GM19372 (cell line): ENCODE data around the gene NSUN4.
"Not testable (repeated sequence)": the region's sequence is repeated elsewhere in the genome, so short reads cannot be mapped to it uniquely, and the experiment has no call there.

Experiments
- ATAC-seq: cut with Tn5 transposase; IDR thresholded peaks from one replicate; pipeline ENCODE4 v1.9.1; 2021; ENCODE audit warnings: mild to moderate bottlenecking, low read depth, moderate library complexity; ENCODE audit not compliant: unreplicated experiment

The NSUN4 gene

GRCh38 chr1:46364612-46365011, 24.0 kb downstream of the NSUN4 start:
- ATAC-seq = no peak

GRCh38 chr1:46365796-46366195, 25.2 kb downstream of the NSUN4 start:
- not testable (repeated sequence) for ATAC-seq

- no peak for ATAC-seq
Measured at GRCh38 chr1:46367072-46367471, 26.5 kb downstream of the NSUN4 start.

GRCh38 chr1:46367701-46368100, 27.1 kb downstream of the NSUN4 start:
- ATAC-seq = not testable (repeated sequence)

- no peak for ATAC-seq
Measured at GRCh38 chr1:46368791-46369190, 28.2 kb downstream of the NSUN4 start.

DNA sequence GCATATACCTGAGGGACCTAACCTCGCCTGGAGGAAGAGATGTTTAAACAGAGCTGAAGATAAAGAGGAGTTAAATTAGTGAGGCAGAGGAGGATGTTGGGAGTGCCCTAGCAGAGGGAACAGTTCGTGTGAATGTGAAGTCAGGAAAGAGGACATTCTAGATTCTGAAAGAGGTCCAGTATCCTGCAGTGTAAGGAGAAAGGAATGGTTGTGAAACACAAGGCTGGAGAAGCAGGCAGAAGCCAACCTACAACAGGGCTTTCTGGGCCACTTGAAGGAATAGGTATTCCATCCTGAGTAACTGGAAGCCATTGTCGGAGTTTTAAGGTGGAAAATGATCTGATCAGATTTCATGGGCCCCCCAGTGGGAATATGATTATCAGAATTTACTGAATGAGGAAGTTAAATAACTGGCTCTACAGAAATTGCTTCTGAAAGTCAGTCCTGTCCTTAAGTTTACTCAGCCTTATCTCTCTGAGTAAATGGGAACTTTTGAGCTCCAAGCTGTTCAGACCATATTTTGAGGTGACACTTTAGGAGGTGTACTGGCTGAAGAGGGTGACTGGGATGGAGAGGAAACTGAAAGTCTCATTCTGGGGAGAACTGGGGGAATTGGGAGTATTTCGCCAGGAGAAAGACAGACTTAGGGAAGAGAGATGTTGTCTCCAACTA, 29.1 kb downstream of the NSUN4 start:
- no peak for ATAC-seq

DNA sequence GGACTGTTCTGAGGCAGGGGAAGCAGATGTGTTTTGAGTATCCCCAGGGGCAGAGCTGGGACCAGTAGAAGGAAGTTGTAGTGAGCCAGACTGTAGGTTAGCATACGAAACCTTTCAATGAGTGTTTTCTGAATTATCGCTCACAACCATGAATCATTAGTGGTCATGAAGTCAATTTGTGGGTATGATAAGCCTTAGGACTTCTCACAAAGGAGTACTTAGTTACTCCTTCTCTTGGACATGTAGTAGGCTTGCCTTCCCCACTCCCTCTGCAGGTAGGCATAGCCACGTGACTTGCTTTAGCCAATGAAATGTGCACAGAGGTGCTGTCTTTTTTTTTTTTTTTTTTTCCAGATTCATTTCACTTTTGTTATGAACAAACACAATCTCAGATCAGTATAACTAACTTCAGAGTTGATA, 29.6 kb downstream of the NSUN4 start:
- ATAC-seq = no peak

GRCh38 chr1:46372431-46372830, 31.8 kb downstream of the NSUN4 start:
- ATAC-seq = no peak

DNA sequence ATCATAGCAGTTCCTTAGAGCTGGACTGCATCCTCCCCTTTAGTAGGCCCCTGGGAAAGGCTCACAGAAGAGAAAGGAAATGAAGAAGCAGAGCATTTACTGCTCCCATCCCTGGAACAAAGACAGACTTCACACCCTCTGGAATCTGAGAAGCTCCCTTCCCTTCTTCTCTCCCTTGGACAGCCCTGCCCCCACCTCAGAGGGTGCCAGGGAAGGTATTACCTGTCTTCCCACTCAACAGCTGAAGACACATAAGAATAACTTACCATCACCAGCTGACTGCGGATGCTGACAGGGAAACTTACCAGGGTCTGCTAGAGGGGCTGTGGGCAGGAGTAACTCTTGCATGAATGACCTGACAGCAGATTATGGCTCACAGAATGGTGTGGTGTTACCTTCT, 39.4 kb downstream of the NSUN4 start:
- ATAC-seq = no peak

DNA sequence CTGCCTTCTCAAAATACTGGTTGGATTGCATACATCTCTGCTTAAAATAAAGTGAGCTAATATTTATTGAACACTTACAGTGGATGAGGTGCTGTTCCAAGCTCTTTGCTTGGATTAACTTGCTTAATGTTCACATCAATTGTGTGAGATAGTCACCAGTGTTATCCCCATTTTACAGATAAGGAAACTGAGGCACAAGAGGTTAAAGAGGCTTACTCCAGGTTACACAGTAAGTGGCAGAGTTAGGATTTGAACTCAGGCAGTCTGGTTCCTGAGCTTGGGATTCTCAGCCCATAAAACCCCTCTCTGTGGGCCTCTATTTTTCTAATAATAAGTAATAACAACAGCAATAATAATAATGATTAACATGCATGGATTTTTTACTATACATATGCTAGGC, 39.9 kb downstream of the NSUN4 start:
- ATAC-seq = no peak

GRCh38 chr1:46393510-46393909, 52.9 kb downstream of the NSUN4 start:
- no peak for ATAC-seq

GRCh38 chr1:46394108-46394871, 53.7 kb downstream of the NSUN4 start, which contains the start of gene FAAH:
FAAH (plus strand) TSS chr1:46394317; CDS start chr1:46394349, 32 bp downstream.
- no peak for ATAC-seq

DNA sequence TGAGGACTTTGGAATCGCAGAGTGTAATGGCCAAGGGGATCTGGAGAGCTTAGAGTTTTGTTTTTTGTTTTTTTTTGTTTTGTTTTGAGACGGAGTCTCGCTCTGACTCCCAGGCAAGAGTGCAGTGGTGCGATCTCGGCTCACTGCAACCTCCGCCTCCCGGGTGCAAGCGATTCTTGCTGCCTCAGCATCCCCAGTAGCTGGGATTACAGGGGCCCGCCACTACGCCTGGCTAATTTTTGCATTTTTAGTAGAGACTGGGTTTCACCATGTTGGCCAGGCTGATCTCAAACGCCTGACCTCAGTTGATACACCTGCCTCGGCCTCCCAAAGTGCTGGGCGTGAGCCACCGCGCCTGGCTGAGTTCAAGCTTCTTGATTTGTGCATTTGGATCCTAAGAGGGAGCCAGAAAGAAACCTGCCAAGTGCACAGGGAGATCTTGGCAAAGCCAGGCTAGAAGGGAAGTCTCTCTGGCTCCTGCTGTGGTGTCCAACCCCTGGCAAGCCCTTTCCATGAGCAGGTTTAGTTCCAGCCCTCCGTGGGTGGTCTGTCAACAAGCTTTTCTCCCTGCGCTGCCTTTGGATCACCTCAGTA, 54.4 kb downstream of the NSUN4 start:
- ATAC-seq = no peak

- ATAC-seq = no peak
Measured at GRCh38 chr1:46396441-46397398, 56.1 kb downstream of the NSUN4 start.

GRCh38 chr1:46399307-46399706, 58.7 kb downstream of the NSUN4 start:
- no peak for ATAC-seq

DNA sequence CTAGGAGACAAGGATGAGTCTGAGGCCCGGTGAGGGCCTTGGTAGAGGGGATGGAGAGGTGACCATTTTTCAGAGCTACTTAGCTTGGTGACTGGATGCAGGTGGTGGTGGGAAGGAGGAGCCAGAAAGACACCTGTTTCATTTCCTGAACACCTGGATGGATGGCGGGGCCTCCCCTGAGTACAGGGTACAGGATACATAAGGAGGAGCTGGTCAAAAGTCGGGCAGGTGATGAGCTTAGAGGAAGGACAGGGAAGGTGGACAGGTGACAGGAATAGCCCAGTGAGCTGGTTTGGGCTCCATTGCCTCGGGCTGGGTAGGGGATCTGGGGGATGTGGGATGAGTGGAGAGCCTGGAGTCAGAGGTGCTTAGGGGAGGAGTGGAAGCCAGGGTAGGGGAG, 59.8 kb downstream of the NSUN4 start:
- no peak for ATAC-seq

- no peak for ATAC-seq
Measured at GRCh38 chr1:46401154-46401913, 60.7 kb downstream of the NSUN4 start.

- no peak for ATAC-seq
Measured at GRCh38 chr1:46401964-46402626, 61.5 kb downstream of the NSUN4 start.

- no peak for ATAC-seq
Measured at GRCh38 chr1:46403916-46404315, 63.3 kb downstream of the NSUN4 start.
